IMR-90 (cell line): ENCODE measurements around the gene CALHM3. TPM values are rescaled to one million over a fixed set of nuclear protein-coding genes. Genes with fewer than 3 reads are reported as not detected.

Experiments
- ATAC-seq: fragments of 200-7000 bp; cut with Tn5 transposase; 2 replicates; pipeline ENCODE4 v1.9.1; 2020; ENCODE audit warnings: low read depth, mild to moderate bottlenecking, moderate library complexity
- BruUV-seq: library from RNA; stranded (reverse); fragments of 400-500 nt; replicated peaks from 2 replicates; lab custom pipeline; 2021; lab: Mats Ljungman, UMichigan
- CTCF ChIA-PET: fragments of 300-600 bp; formaldehyde crosslinking; extraction: SDS; loops from one replicate; lab custom pipeline; 2021; ENCODE audit warnings: antibody characterized with exemption; lab: Yijun Ruan, JAX
- POLR2A ChIA-PET: fragments of 300-600 bp; sonication (Branson Sonifier 250); formaldehyde crosslinking; loops from one replicate; lab custom pipeline; 2022; ENCODE audit warnings: antibody characterized with exemption; ENCODE audit not compliant: unreplicated experiment; lab: Charles Lee
- DNase-seq: peaks from one replicate; pipeline ENCODE4 v3.0.0; 2013
- H2AFZ ChIP-seq: replicated peaks from 2 replicates; pipeline ENCODE3; 2013; ENCODE audit warnings: low read length, mild to moderate bottlenecking; ENCODE audit not compliant: poor library complexity
- H2AK5ac ChIP-seq: 2 replicates; pipeline ENCODE4 v1.6.1; 2013; ENCODE audit warnings: low read depth, low read length, inconsistent platforms
- H2AK9ac ChIP-seq: replicated peaks from 2 replicates; pipeline ENCODE3; 2013; ENCODE audit warnings: mild to moderate bottlenecking, low read depth, low read length, moderate library complexity; ENCODE audit not compliant: poor library complexity
- H2BK120ac ChIP-seq: 2 replicates; pipeline ENCODE4 v1.6.1; 2013; ENCODE audit warnings: low read depth, low read length, inconsistent platforms
- H2BK15ac ChIP-seq: 3 replicates; pipeline ENCODE4 v1.6.1; 2013; ENCODE audit warnings: low read depth, low read length, inconsistent platforms
- H2BK20ac ChIP-seq: 2 replicates; pipeline ENCODE4 v1.6.1; 2013; ENCODE audit warnings: low read depth, mild to moderate bottlenecking, inconsistent platforms, low read length, moderate library complexity
- H2BK5ac ChIP-seq: 2 replicates; pipeline ENCODE4 v1.6.1; 2013; ENCODE audit warnings: mild to moderate bottlenecking, low read depth, low read length, inconsistent platforms; ENCODE audit not compliant: poor library complexity, severe bottlenecking
- H3K14ac ChIP-seq: replicated peaks from 2 replicates; pipeline ENCODE4 v1.6.1; 2013; ENCODE audit warnings: low read depth, low read length, inconsistent platforms
- H3K18ac ChIP-seq: 2 replicates; pipeline ENCODE4 v1.6.1; 2013; ENCODE audit warnings: low read depth, low read length, control low read depth
- H3K23ac ChIP-seq: 2 replicates; pipeline ENCODE4 v1.6.1; 2013; ENCODE audit warnings: low read depth, low read length, inconsistent platforms
- H3K27ac ChIP-seq: 2 replicates; pipeline ENCODE4 v1.5.1; 2013; ENCODE audit warnings: mild to moderate bottlenecking, control low read depth, low read length; ENCODE audit not compliant: insufficient read depth
- H3K27me3 ChIP-seq: 2 replicates; pipeline ENCODE4 v1.6.1; 2013; ENCODE audit warnings: low read length; ENCODE audit not compliant: control insufficient read depth, insufficient read depth
- H3K36me3 ChIP-seq: 2 replicates; pipeline ENCODE4 v1.6.1; 2013; ENCODE audit warnings: low read length, mixed read lengths; ENCODE audit not compliant: control insufficient read depth, insufficient read depth
- H3K4ac ChIP-seq: 2 replicates; pipeline ENCODE4 v1.6.1; 2013; ENCODE audit warnings: low read depth, low read length, inconsistent platforms
- H3K4me1 ChIP-seq: 2 replicates; pipeline ENCODE4 v1.6.1; 2013; ENCODE audit warnings: low read length, mixed read lengths; ENCODE audit not compliant: control insufficient read depth, insufficient read depth
- H3K4me2 ChIP-seq: 2 replicates; pipeline ENCODE4 v1.6.1; 2013; ENCODE audit warnings: low read depth, mild to moderate bottlenecking, control low read depth, low read length, moderate library complexity
- H3K4me3 ChIP-seq: 2 replicates; pipeline ENCODE4 v1.5.1; 2013; ENCODE audit warnings: low read depth, mild to moderate bottlenecking, control low read depth, low read length, moderate library complexity; ENCODE audit not compliant: insufficient read depth
- H3K56ac ChIP-seq: 2 replicates; pipeline ENCODE4 v1.6.1; 2013; ENCODE audit warnings: low read length, inconsistent platforms; ENCODE audit not compliant: insufficient read depth; ENCODE audit errors: extremely low read depth
- H3K79me1 ChIP-seq, 2 experiments: 2 replicates each; pipeline ENCODE4 v1.6.1; 2013; ENCODE audit warnings: low read length in 2 of 2, inconsistent platforms in 1 of 2, low read depth in 1 of 2
- H3K9ac ChIP-seq: 2 replicates; pipeline ENCODE4 v1.6.1; 2013; ENCODE audit warnings: low read depth, low read length, control low read depth
- H3K9me1 ChIP-seq: 2 replicates; pipeline ENCODE4 v1.6.1; 2013; ENCODE audit warnings: low read length, inconsistent platforms; ENCODE audit not compliant: insufficient read depth
- H3K9me3 ChIP-seq: 2 replicates; pipeline ENCODE4 v1.6.1; 2013; ENCODE audit warnings: low read length; ENCODE audit not compliant: control insufficient read depth, insufficient read depth
- H4K20me1 ChIP-seq: 2 replicates; pipeline ENCODE4 v1.6.1; 2013; ENCODE audit warnings: low read length, inconsistent platforms; ENCODE audit not compliant: insufficient read depth
- H4K5ac ChIP-seq: 2 replicates; pipeline ENCODE4 v1.6.1; 2013; ENCODE audit warnings: mild to moderate bottlenecking, low read depth, low read length, control low read depth
- H4K8ac ChIP-seq, 2 experiments: 2 replicates each; pipeline ENCODE4 v1.6.1; 2013; ENCODE audit warnings: low read depth in 2 of 2, low read length in 2 of 2, control low read depth in 1 of 2, inconsistent platforms in 1 of 2
- H4K91ac ChIP-seq: 2 replicates; pipeline ENCODE4 v1.6.1; 2013; ENCODE audit warnings: low read depth, low read length, inconsistent platforms; ENCODE audit not compliant: insufficient read depth
- BHLHE40 ChIP-seq: fragments of 150-350 bp; IDR thresholded peaks from 2 replicates; pipeline ENCODE4 v1.6.1; 2016; ENCODE audit warnings: mild to moderate bottlenecking, low read depth, low read length
- FOS ChIP-seq: fragments of 150-350 bp; IDR thresholded peaks from 2 replicates; pipeline ENCODE4 v1.6.1; 2016; ENCODE audit warnings: low read depth, low read length
- MAFK ChIP-seq: IDR thresholded peaks from 2 replicates; pipeline ENCODE4 v1.6.1; 2012; ENCODE audit warnings: low read depth, low read length, improper control_type of control experiment
- MXI1 ChIP-seq: IDR thresholded peaks from 2 replicates; pipeline ENCODE4 v1.6.1; 2012; ENCODE audit warnings: low read depth, mild to moderate bottlenecking, low read length, moderate library complexity, borderline replicate concordance
- NFE2L2 ChIP-seq: fragments of 150-350 bp; IDR thresholded peaks from 2 replicates; pipeline ENCODE4 v1.6.1; 2016; ENCODE audit warnings: low read depth, mild to moderate bottlenecking, low read length
- POLR2A ChIP-seq: IDR thresholded peaks from 2 replicates; pipeline ENCODE4 v1.6.1; 2012; ENCODE audit warnings: mild to moderate bottlenecking, low read depth, low read length
- RCOR1 ChIP-seq: IDR thresholded peaks from 2 replicates; pipeline ENCODE4 v1.6.1; 2012; ENCODE audit warnings: mild to moderate bottlenecking, low read length, improper control_type of control experiment; ENCODE audit not compliant: insufficient replicate concordance
- SMC3 ChIP-seq: fragments of 150-350 bp; IDR thresholded peaks from 2 replicates; pipeline ENCODE4 v1.6.1; 2016; ENCODE audit warnings: low read depth, mild to moderate bottlenecking, antibody characterized with exemption, low read length, moderate library complexity
- WGBS, 2 experiments: methylation state at CpG; one replicate each; pipeline versions ENCODE4 v1.1.5 to v1.1.7; 2013; ENCODE audit warnings: missing lambda C conversion rate in 2 of 2; ENCODE audit not compliant: insufficient read length in 1 of 2; ENCODE audit errors: extremely low coverage in 2 of 2; 5-methylcytosine and 5-hydroxymethylcytosine counted together
- dilution Hi-C: fragments of 300-500 bp; cut with HindIII; formaldehyde crosslinking; loops from one replicate; pipeline ENCODE4 v1.14.3; 2018; ENCODE audit warnings: low sequenced_read_pairs; ENCODE audit not compliant: unreplicated experiment
- in situ Hi-C: fragments of 300-500 bp; cut with MboI; formaldehyde crosslinking; loops from 3 replicates; pipeline ENCODE4 v1.14.3; 2019; ENCODE audit warnings: low sequenced_read_pairs, inconsistent platforms, mixed read lengths
- intact Hi-C: fragments of 100-400 bp; cut with micrococcal nuclease; formaldehyde crosslinking; loops from 2 replicates; pipeline ENCODE4 v1.10.0; 2022
- polyA plus RNA-seq, 3 experiments: library from polyadenylated mRNA; depleted of rRNA; stranded (reverse); fragments of >200 nt; gene quantifications; 2 replicates each; pipeline ENCODE4 v1.2.3, GENCODE V29; 2012; ENCODE audit warnings: low replicate concordance in 1 of 3
- total RNA-seq: library from RNA; depleted of rRNA; stranded (reverse); fragments of >200 nt; gene quantifications from 2 replicates; pipeline ENCODE4 v1.2.3, GENCODE V29; 2012
- TF ChIP-seq, protein P1 (sequence below): conservative IDR thresholded peaks from 2 replicates; pipeline ENCODE4 v1.5.1; 2012; ENCODE audit warnings: mild to moderate bottlenecking, low read depth, low read length, improper control_type of control experiment
- TF ChIP-seq, protein P2 (sequence below): fragments of 150-350 bp; IDR thresholded peaks from 2 replicates; pipeline ENCODE4 v1.6.1; 2016; ENCODE audit warnings: low read depth, mild to moderate bottlenecking, low read length, moderate library complexity, borderline replicate concordance

The CALHM3 gene
- total and polyA plus RNA-seq, 2 of the 4 experiments (the other 2 are of a cell fraction), result not detected

- ATAC-seq, result no peak
- Histone ChIP-seq H3K27me3 (peaks cover 25% of the 10 kb centered on the region), H3K4ac (no peak overlapping the region), H4K8ac (no peak overlapping the region), H3K14ac (no peak overlapping the region), H3K18ac (no peak overlapping the region), H2BK5ac (no peak overlapping the region), H2BK20ac (no peak overlapping the region), H2AFZ (no peak overlapping the region), H4K20me1 (no peaks in the 10 kb centered on the region), H4K91ac (no peak overlapping the region), H3K79me1 (no peaks in the 10 kb centered on the region), H3K9ac (no peak overlapping the region), H3K4me2 (no peak overlapping the region), H2BK120ac (no peak overlapping the region), H3K4me3 (no peak overlapping the region), H3K56ac (no peak overlapping the region), H3K23ac (no peak overlapping the region), H3K9me1 (no peaks in the 10 kb centered on the region; the same call in 1 of the 2 replicates), H2BK15ac (no peak overlapping the region), H2AK9ac (no peak overlapping the region), H3K36me3 (no peaks in the 10 kb centered on the region), H3K4me1 (no peaks in the 10 kb centered on the region), H4K5ac (no peak overlapping the region), H3K27ac (no peak overlapping the region), H3K9me3 (no peaks in the 10 kb centered on the region), H2AK5ac (no peak overlapping the region)
- DNase-seq, result no peak
- in situ Hi-C loops, result no loop called here
- ChIA-PET POLR2A (no interaction called here), CTCF (no interaction called here)
- no peak for TF ChIP-seq NFE2L2
- TF ChIP-seq, protein P1, sequence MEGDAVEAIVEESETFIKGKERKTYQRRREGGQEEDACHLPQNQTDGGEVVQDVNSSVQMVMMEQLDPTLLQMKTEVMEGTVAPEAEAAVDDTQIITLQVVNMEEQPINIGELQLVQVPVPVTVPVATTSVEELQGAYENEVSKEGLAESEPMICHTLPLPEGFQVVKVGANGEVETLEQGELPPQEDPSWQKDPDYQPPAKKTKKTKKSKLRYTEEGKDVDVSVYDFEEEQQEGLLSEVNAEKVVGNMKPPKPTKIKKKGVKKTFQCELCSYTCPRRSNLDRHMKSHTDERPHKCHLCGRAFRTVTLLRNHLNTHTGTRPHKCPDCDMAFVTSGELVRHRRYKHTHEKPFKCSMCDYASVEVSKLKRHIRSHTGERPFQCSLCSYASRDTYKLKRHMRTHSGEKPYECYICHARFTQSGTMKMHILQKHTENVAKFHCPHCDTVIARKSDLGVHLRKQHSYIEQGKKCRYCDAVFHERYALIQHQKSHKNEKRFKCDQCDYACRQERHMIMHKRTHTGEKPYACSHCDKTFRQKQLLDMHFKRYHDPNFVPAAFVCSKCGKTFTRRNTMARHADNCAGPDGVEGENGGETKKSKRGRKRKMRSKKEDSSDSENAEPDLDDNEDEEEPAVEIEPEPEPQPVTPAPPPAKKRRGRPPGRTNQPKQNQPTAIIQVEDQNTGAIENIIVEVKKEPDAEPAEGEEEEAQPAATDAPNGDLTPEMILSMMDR, result no peak
- TF ChIP-seq RCOR1, result no peak
- no peak for TF ChIP-seq SMC3
- TF ChIP-seq MAFK, result no peak
- TF ChIP-seq FOS, result no peak
- no peak for TF ChIP-seq MXI1
- no peak for TF ChIP-seq POLR2A
- TF ChIP-seq, protein P2, sequence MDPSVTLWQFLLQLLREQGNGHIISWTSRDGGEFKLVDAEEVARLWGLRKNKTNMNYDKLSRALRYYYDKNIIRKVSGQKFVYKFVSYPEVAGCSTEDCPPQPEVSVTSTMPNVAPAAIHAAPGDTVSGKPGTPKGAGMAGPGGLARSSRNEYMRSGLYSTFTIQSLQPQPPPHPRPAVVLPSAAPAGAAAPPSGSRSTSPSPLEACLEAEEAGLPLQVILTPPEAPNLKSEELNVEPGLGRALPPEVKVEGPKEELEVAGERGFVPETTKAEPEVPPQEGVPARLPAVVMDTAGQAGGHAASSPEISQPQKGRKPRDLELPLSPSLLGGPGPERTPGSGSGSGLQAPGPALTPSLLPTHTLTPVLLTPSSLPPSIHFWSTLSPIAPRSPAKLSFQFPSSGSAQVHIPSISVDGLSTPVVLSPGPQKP, result no peak
- no peak for TF ChIP-seq BHLHE40
- dilution Hi-C loops, result no loop called here
- WGBS, 2 experiments, result no CpG with 5 or more reads among the region's 4 CpGs
- BruUV-seq, result no TSS peak
- intact Hi-C loops, result no loop called here
Observed at GRCh38 chr10:103459615-103460014, 19.4 kb downstream of the CALHM3 start.
